ENCODE measurements around the gene SPAG16. TPM values are rescaled to one million over a fixed set of nuclear protein-coding genes. Genes with fewer than 3 reads are reported as not detected.

Gene SPAG16
- total RNA-seq, 6 experiments from 2014 or later: 15.4 to 20.0 (median 17.5) TPM

DNA sequence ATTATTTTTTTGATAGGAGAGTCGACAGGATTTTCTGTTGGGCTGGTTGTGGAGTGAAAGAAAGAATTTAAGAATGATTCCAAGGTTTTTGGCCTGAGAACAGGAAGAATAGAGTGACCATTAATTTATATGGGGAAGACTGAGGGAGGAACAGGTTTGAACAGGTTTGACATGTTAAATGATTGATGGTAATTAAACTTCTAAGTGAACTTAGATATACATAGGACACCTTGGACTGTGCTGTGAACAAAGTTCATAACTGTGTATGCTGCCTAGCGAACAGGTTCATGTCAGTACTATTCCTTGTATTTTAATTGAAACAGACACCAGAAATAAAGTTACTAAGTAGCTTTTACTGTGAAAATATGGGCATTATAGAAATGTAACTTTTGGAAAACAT is 212.0 kb downstream of the SPAG16 start:
- no peak for DNase-seq
- Mint-ChIP-seq H3K4me1 (ENCODE audit: low read depth) (no peaks in the 10 kb centered on the region), H3K27me3 (ENCODE audit: insufficient read depth) (no peaks in the 10 kb centered on the region), H3K27ac (no peak overlapping the region), H3K4me3 (no peak overlapping the region), H3K9me3 (no peaks in the 10 kb centered on the region), H3K36me3 (ENCODE audit: low read depth) (no peaks in the 10 kb centered on the region)
- TF ChIP-seq CTCF (IDR thresholded peaks at IDR 0.05): no peak

GRCh38 chr2:213500881-213501280 is 216.6 kb downstream of the SPAG16 start:
- H3K9me3 Mint-ChIP-seq: no peaks in the 10 kb centered on the region
- no peaks in the 10 kb centered on the region for H3K36me3 Mint-ChIP-seq (ENCODE audit: low read depth)
- no peaks in the 10 kb centered on the region for H3K27me3 Mint-ChIP-seq (ENCODE audit: insufficient read depth)
- H3K4me1 Mint-ChIP-seq (ENCODE audit: low read depth): no peaks in the 10 kb centered on the region
- H3K27ac Mint-ChIP-seq: no peak overlapping the region
- H3K4me3 Mint-ChIP-seq: no peak overlapping the region
- DNase-seq: no peak
- TF ChIP-seq CTCF (IDR thresholded peaks at IDR 0.05): no peak

- H3K4me1 Mint-ChIP-seq (ENCODE audit: low read depth): no peaks in the 10 kb centered on the region
- TF ChIP-seq CTCF (IDR thresholded peaks at IDR 0.05): no peak
- DNase-seq: no peak
These were observed 239.9 kb downstream of the SPAG16 start for GRCh38 chr2:213524164-213524563.

DNA sequence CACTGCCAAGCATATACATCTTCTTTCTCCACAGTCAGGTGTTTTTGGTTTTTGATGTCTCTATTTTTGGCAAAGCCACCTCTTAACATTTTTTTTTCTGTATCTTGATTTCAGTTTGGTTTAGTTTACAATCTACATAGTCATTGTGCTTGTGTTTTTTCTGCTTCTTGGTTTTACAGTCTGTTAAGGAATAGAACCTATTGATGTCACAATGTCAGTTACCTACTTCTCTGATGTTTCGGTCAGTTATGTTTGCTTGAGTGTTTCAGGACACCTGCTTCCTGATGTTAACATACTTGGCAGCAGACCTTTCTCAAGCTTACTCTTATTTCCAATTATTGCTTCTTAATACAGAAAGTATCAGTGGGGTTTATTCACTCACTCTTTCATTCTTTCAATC is 253.3 kb downstream of the SPAG16 start:
- no peak for TF ChIP-seq CTCF (IDR thresholded peaks at IDR 0.05)
- Mint-ChIP-seq H3K4me1 (ENCODE audit: low read depth) (no peaks in the 10 kb centered on the region), H3K36me3 (ENCODE audit: low read depth) (no peaks in the 10 kb centered on the region), H3K27ac (no peak overlapping the region), H3K27me3 (ENCODE audit: insufficient read depth) (no peaks in the 10 kb centered on the region; the same call in 1 of the 2 replicates), H3K4me3 (no peak overlapping the region), H3K9me3 (peaks cover 10% of the 10 kb centered on the region)
- DNase-seq: no peak

More at GRCh38 chr2:213524164-213524563, 239.9 kb downstream of the SPAG16 start:
- no peaks in the 10 kb centered on the region for H3K36me3 Mint-ChIP-seq (ENCODE audit: low read depth)
- peaks cover 18% of the 10 kb centered on the region for H3K9me3 Mint-ChIP-seq
- H3K27me3 Mint-ChIP-seq (ENCODE audit: insufficient read depth): no peaks in the 10 kb centered on the region
- no peak overlapping the region for H3K27ac Mint-ChIP-seq
- no peak overlapping the region for H3K4me3 Mint-ChIP-seq

DNA sequence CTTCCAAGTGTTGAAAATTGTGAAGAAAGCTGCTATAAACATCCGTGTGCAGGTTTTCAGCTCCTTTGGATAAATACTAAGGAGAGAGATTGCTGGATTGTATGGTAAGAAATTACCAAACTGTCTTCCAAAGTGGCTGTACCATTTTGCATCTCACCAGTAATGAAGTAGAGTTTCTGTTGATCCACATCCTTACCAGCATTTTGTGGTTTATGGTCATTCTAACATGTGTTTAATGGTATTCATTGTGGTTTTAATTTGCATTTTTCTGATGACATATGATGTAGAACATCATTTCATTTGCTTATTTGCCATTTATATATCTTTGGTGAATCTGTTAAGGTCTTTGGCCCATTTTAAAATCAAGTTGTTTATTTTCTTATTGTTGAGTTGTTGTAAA is 260.7 kb downstream of the SPAG16 start:
- Mint-ChIP-seq H3K27ac (no peak overlapping the region), H3K36me3 (ENCODE audit: low read depth) (no peaks in the 10 kb centered on the region)
- no peak for DNase-seq

More for the DNA sequence above, 260.7 kb downstream of the SPAG16 start:
- no peak overlapping the region for H3K4me3 Mint-ChIP-seq
- H3K9me3 Mint-ChIP-seq: peaks cover 4% of the 10 kb centered on the region; the same call in 1 of the 2 replicates
- H3K27me3 Mint-ChIP-seq (ENCODE audit: insufficient read depth): no peaks in the 10 kb centered on the region; the same call in 1 of the 2 replicates
- TF ChIP-seq CTCF (IDR thresholded peaks at IDR 0.05): no peak
- H3K4me1 Mint-ChIP-seq (ENCODE audit: low read depth): no peaks in the 10 kb centered on the region
